Embryonic facial prominence (tissue), 1 donor: ENCODE measurements around the gene HS3ST3B1.

ENCODE experiments used
- DNase-seq: peaks from one replicate; pipeline ENCODE4 v3.0.0-alpha.2; 2016; ENCODE audit errors: extremely low spot score

The HS3ST3B1 gene

GRCh38 chr17:14354807-14355206, 53.9 kb downstream of the HS3ST3B1 start:
- no peak for DNase-seq

GRCh38 chr17:14355556-14355955, 54.7 kb downstream of the HS3ST3B1 start:
- DNase-seq, result no peak

- DNase-seq, result no peak
Measured at GRCh38 chr17:14359163-14360020, 58.5 kb downstream of the HS3ST3B1 start.

GRCh38 chr17:14360856-14361255, 60.0 kb downstream of the HS3ST3B1 start:
- no peak for DNase-seq

- no peak for DNase-seq
Measured at GRCh38 chr17:14361470-14361869, 60.6 kb downstream of the HS3ST3B1 start.

GRCh38 chr17:14361945-14362508, 61.1 kb downstream of the HS3ST3B1 start:
- DNase-seq, result no peak

GRCh38 chr17:14366199-14366598, 65.3 kb downstream of the HS3ST3B1 start:
- no peak for DNase-seq

- no peak for DNase-seq
Measured at GRCh38 chr17:14372461-14372860, 71.6 kb downstream of the HS3ST3B1 start.

GRCh38 chr17:14372905-14373613, 72.2 kb downstream of the HS3ST3B1 start:
- DNase-seq, result no peak

- DNase-seq, result no peak
Measured at GRCh38 chr17:14373614-14374259, 72.9 kb downstream of the HS3ST3B1 start.

GRCh38 chr17:14374268-14374667, 73.4 kb downstream of the HS3ST3B1 start:
- DNase-seq, result no peak

GRCh38 chr17:14376666-14377065, 75.8 kb downstream of the HS3ST3B1 start:
- DNase-seq, result no peak

- no peak for DNase-seq
Measured at GRCh38 chr17:14381606-14382005, 80.7 kb downstream of the HS3ST3B1 start.

GRCh38 chr17:14387036-14387435, 86.2 kb downstream of the HS3ST3B1 start:
- no peak for DNase-seq

- DNase-seq, result no peak
Measured at GRCh38 chr17:14389681-14390080, 88.8 kb downstream of the HS3ST3B1 start.

GRCh38 chr17:14393723-14394122, 92.8 kb downstream of the HS3ST3B1 start:
- no peak for DNase-seq

- no peak for DNase-seq
Measured at GRCh38 chr17:14395255-14395654, 94.4 kb downstream of the HS3ST3B1 start.

- DNase-seq, result no peak
Measured at GRCh38 chr17:14396547-14396946, 95.7 kb downstream of the HS3ST3B1 start.

GRCh38 chr17:14398766-14399165, 97.9 kb downstream of the HS3ST3B1 start:
- DNase-seq, result no peak
